H1 (cell line): Measurements from ENCODE around the gene ANGPTL2. TPM values are rescaled to one million over a fixed set of nuclear protein-coding genes. Genes with fewer than 3 reads are reported as not detected.

Source experiments
- CTCF ChIA-PET: fragments of 300-600 bp; sonication (Branson Sonifier 250); formaldehyde crosslinking; loops from one replicate; lab custom pipeline; 2021; ENCODE audit not compliant: partially characterized antibody; lab: Charles Lee
- POLR2A ChIA-PET: fragments of 300-600 bp; sonication (Branson Sonifier 250); formaldehyde crosslinking; loops from one replicate; lab custom pipeline; 2021; ENCODE audit warnings: inconsistent platforms; ENCODE audit not compliant: partially characterized antibody; lab: Charles Lee
- DNase-seq, 2 experiments: peaks; one replicate each; pipeline versions ENCODE4 v3.0.0 to v3.0.0-alpha.2; 2010 to 2022; ENCODE audit warnings: low spot score in 2 of 2, low read depth in 1 of 2, mixed read lengths in 1 of 2
- FAIRE-seq: peaks from 2 replicates; lab custom pipeline; 2011; peaks lifted over from hg19 to GRCh38; lab: Jason Lieb, UNC
- H2AFZ ChIP-seq: 2 replicates; pipeline ENCODE4 v1.8.1; 2012; ENCODE audit warnings: low read length, inconsistent platforms
- H2AK5ac ChIP-seq: 2 replicates; pipeline ENCODE4 v1.6.1; 2013; ENCODE audit warnings: low read depth, low read length
- H2BK120ac ChIP-seq: replicated peaks from 2 replicates; pipeline ENCODE3; 2013; ENCODE audit warnings: low read depth, low read length, inconsistent platforms
- H2BK12ac ChIP-seq: 2 replicates; pipeline ENCODE4 v1.6.1; 2013; ENCODE audit warnings: low read depth, low read length
- H2BK15ac ChIP-seq: 2 replicates; pipeline ENCODE4 v1.6.1; 2013; ENCODE audit warnings: low read length
- H2BK20ac ChIP-seq: 2 replicates; pipeline ENCODE4 v1.6.1; 2013; ENCODE audit warnings: low read length
- H2BK5ac ChIP-seq: 2 replicates; pipeline ENCODE4 v1.6.1; 2013; ENCODE audit warnings: low read depth, low read length
- H3K14ac ChIP-seq: 2 replicates; pipeline ENCODE4 v1.6.1; 2013; ENCODE audit warnings: inconsistent platforms; ENCODE audit not compliant: insufficient read length
- H3K18ac ChIP-seq: 2 replicates; pipeline ENCODE4 v1.6.1; 2013; ENCODE audit warnings: low read length; ENCODE audit errors: extremely low read depth
- H3K23ac ChIP-seq: 2 replicates; pipeline ENCODE4 v1.6.1; 2013; ENCODE audit warnings: inconsistent platforms; ENCODE audit not compliant: insufficient read length
- H3K23me2 ChIP-seq: 2 replicates; pipeline ENCODE4 v1.6.1; 2013; ENCODE audit warnings: low read depth, low read length
- H3K27ac ChIP-seq: 2 replicates; pipeline ENCODE4 v1.6.1; 2011; ENCODE audit warnings: low read depth, low read length, inconsistent platforms
- H3K27me3 ChIP-seq, 4 experiments: replicated peaks in 1 of 4; 1 replicate in 1 of 4; 2 replicates in 3 of 4; pipeline versions ENCODE4 v1.6.1 to v1.8.1; 2011 to 2013; ENCODE audit warnings: low read length in 3 of 4, mild to moderate bottlenecking in 3 of 4, inconsistent platforms in 2 of 4, mixed read lengths in 2 of 4, moderate library complexity in 1 of 4; ENCODE audit not compliant: control insufficient read depth in 3 of 4, insufficient read depth in 3 of 4; ENCODE audit errors: extremely low read depth in 1 of 4
- H3K36me3 ChIP-seq, 4 experiments: 2 replicates each; pipeline versions ENCODE4 v1.6.1 to v1.8.1; 2011 to 2013; ENCODE audit warnings: mild to moderate bottlenecking in 4 of 4, low read length in 3 of 4, moderate library complexity in 2 of 4, control low read depth in 1 of 4, inconsistent platforms in 1 of 4; ENCODE audit not compliant: insufficient read depth in 4 of 4, control insufficient read depth in 2 of 4
- H3K4ac ChIP-seq: replicated peaks from 2 replicates; pipeline ENCODE3; 2013; ENCODE audit warnings: low read length, low read depth, mixed read lengths, inconsistent platforms; ENCODE audit not compliant: insufficient read length
- H3K4me1 ChIP-seq, 4 experiments: replicated peaks in 1 of 4; 1 replicate in 1 of 4; 2 replicates in 3 of 4; pipeline versions ENCODE4 v1.6.1 to v1.8.1; 2011 to 2013; ENCODE audit warnings: low read length in 3 of 4, inconsistent platforms in 2 of 4, mixed read lengths in 1 of 4; ENCODE audit not compliant: insufficient read depth in 4 of 4, control insufficient read depth in 3 of 4
- H3K4me2 ChIP-seq, 2 experiments: 2 replicates each; pipeline versions ENCODE4 v1.6.1 to v1.8.1; 2011 to 2013; ENCODE audit warnings: low read depth in 2 of 2, low read length in 2 of 2, control low read depth in 1 of 2, inconsistent platforms in 1 of 2, mild to moderate bottlenecking in 1 of 2; ENCODE audit not compliant: insufficient read depth in 1 of 2
- H3K4me3 ChIP-seq, 4 experiments: fragments of 200-600, 300-600 bp in 1 of 4; sonication (generic), shearing (Covaris generic), sonication (Bioruptor Twin) in 1 of 4; 2 replicates each; pipeline versions ENCODE4 v1.5.1 to v1.8.1; 2011 to 2016; ENCODE audit warnings: low read length in 4 of 4, low read depth in 3 of 4, control low read depth in 2 of 4, inconsistent platforms in 2 of 4, mild to moderate bottlenecking in 2 of 4, mixed read lengths in 1 of 4, moderate library complexity in 1 of 4; ENCODE audit not compliant: insufficient read depth in 2 of 4; ENCODE audit errors: extremely low read depth in 1 of 4
- H3K56ac ChIP-seq: replicated peaks from 2 replicates; pipeline ENCODE3; 2013; ENCODE audit warnings: low read depth, mild to moderate bottlenecking, mixed read lengths, low read length, inconsistent platforms; ENCODE audit not compliant: insufficient read length
- H3K79me1 ChIP-seq: 2 replicates; pipeline ENCODE4 v1.6.1; 2013; ENCODE audit warnings: low read depth, low read length, control low read depth
- H3K79me2 ChIP-seq, 2 experiments: 2 replicates each; pipeline versions ENCODE4 v1.6.1 to v1.8.1; 2012 to 2013; ENCODE audit warnings: low read length in 2 of 2, mild to moderate bottlenecking in 2 of 2, inconsistent platforms in 1 of 2; ENCODE audit not compliant: insufficient read depth in 2 of 2, control insufficient read depth in 1 of 2
- H3K9ac ChIP-seq, 4 experiments: replicated peaks in 1 of 4; 1 replicate in 1 of 4; 2 replicates in 3 of 4; pipeline versions ENCODE4 v1.6.1 to v1.8.1; 2011 to 2013; ENCODE audit warnings: low read depth in 3 of 4, low read length in 3 of 4, control low read depth in 2 of 4, mild to moderate bottlenecking in 2 of 4, moderate library complexity in 2 of 4, inconsistent platforms in 1 of 4; ENCODE audit errors: extremely low read depth in 1 of 4
- H3K9me3 ChIP-seq, 2 experiments: 2 replicates each; pipeline versions ENCODE4 v1.6.1 to v1.8.1; 2012 to 2013; ENCODE audit warnings: mild to moderate bottlenecking in 2 of 2, moderate library complexity in 2 of 2, control low read depth in 1 of 2, inconsistent platforms in 1 of 2, low read depth in 1 of 2, low read length in 1 of 2, mixed read lengths in 1 of 2; ENCODE audit not compliant: insufficient read depth in 2 of 2
- H4K20me1 ChIP-seq, 2 experiments: replicated peaks in 1 of 2; 2 replicates each; pipeline versions ENCODE3 to v1.8.1; 2011 to 2013; ENCODE audit warnings: inconsistent platforms in 2 of 2, low read length in 2 of 2, mild to moderate bottlenecking in 1 of 2; ENCODE audit not compliant: insufficient read depth in 2 of 2, control insufficient read depth in 1 of 2
- H4K5ac ChIP-seq: 2 replicates; pipeline ENCODE4 v1.6.1; 2013; ENCODE audit warnings: low read length, low read depth, mixed read lengths, inconsistent platforms; ENCODE audit not compliant: insufficient read length
- H4K8ac ChIP-seq: 2 replicates; pipeline ENCODE4 v1.8.0; 2013; ENCODE audit warnings: mild to moderate bottlenecking, moderate library complexity, low read length, inconsistent platforms; ENCODE audit not compliant: insufficient read depth; ENCODE audit errors: extremely low read depth
- H4K91ac ChIP-seq: replicated peaks from 2 replicates; pipeline ENCODE3; 2013; ENCODE audit warnings: low read length, mixed read lengths, inconsistent platforms; ENCODE audit not compliant: insufficient read length
- BACH1 ChIP-seq: IDR thresholded peaks from 2 replicates; pipeline ENCODE4 v1.6.1; 2012; ENCODE audit warnings: low read length, improper control_type of control experiment
- WGBS, 2 experiments: shearing (Covaris generic) in 1 of 2; methylation state at CpG; one replicate each; pipeline versions ENCODE4 v1.1.6 to v1.1.7; 2013 to 2015; ENCODE audit warnings: low lambda C conversion rate in 2 of 2, mixed read lengths in 2 of 2, inconsistent platforms in 1 of 2, low coverage in 1 of 2, missing lambda C conversion rate in 1 of 2; ENCODE audit not compliant: insufficient replicate concordance in 2 of 2, insufficient coverage in 1 of 2, insufficient read length in 1 of 2; ENCODE audit errors: extremely low coverage in 1 of 2, missing lambda C conversion rate in 1 of 2; 5-methylcytosine and 5-hydroxymethylcytosine counted together
- polyA plus RNA-seq, 7 experiments: library from polyadenylated mRNA; depleted of rRNA in 3 of 7; stranded (reverse) in 5 of 7; unstranded in 2 of 7; fragments of >200 nt in 5 of 7; fragments of 200-250 nt in 2 of 7; gene quantifications; 1 replicate in 5 of 7; 2 replicates in 1 of 7; 4 replicates in 1 of 7; pipeline versions ENCODE4 v1.2.1 to v1.2.3, GENCODE V29; 2011 to 2013; ENCODE audit warnings: missing spikeins in 2 of 7, mixed read lengths in 2 of 7
- total RNA-seq: library from RNA; stranded (reverse); fragmentation: NEBNext Ultra II Directional; extraction: Animal tissue kit (Norgen Biotek cat#: 25700); gene quantifications from 2 replicates; pipeline ENCODE4 v1.2.1, GENCODE V29; 2021

ANGPTL2 gene
- total and polyA plus RNA-seq, 2 of the 8 experiments (the other 6 are each of a cell fraction or from before 2014, with no cell fraction given), result 9.0 to 10.6 TPM

GRCh38 chr9:127091526-127091925 lies 30.9 kb downstream of the ANGPTL2 start:
- H3K79me2 ChIP-seq, result no peaks in the 10 kb centered on the region
- no peak overlapping the region for H3K4me2 ChIP-seq
- no peak overlapping the region; the same call in 1 of the 2 replicates for H4K8ac ChIP-seq
- WGBS, 2 experiments, result 86% methylated on average over 13 of the region's 13 CpGs; no CpG with 5 or more reads in 1 of the 2 experiments
- no peak overlapping the region for H2AFZ ChIP-seq
- H3K14ac ChIP-seq, result no peak overlapping the region
- ChIA-PET POLR2A (no interaction called here), CTCF (interaction anchor here (1.0 to 1.3 kb wide), 4 partner anchors 13 to 126 kb away, joined by 3 to 7 read pairs (median 3); no protein-coding TSS in a partner anchor)
- H3K4me1 ChIP-seq, result no peaks in the 10 kb centered on the region
- H3K18ac ChIP-seq, result no peak overlapping the region
- H3K27ac ChIP-seq, result no peak overlapping the region
- no peak overlapping the region for H2BK12ac ChIP-seq
- H3K27me3 ChIP-seq, result no peaks in the 10 kb centered on the region
- no peak overlapping the region for H2BK15ac ChIP-seq
- H3K56ac ChIP-seq, result no peak overlapping the region
- H3K4ac ChIP-seq, result no peak overlapping the region
- H4K5ac ChIP-seq, result no peak overlapping the region
- no peak overlapping the region for H2BK120ac ChIP-seq
- DNase-seq (no peak), FAIRE-seq (no peak)
- H3K23me2 ChIP-seq, result no peaks in the 10 kb centered on the region
- no peak overlapping the region for H3K9ac ChIP-seq
- peaks cover 0 to 2% of the 10 kb centered on the region in 2 experiments for H4K20me1 ChIP-seq
- H4K91ac ChIP-seq, result no peak overlapping the region
- H2AK5ac ChIP-seq, result no peak overlapping the region
- H2BK5ac ChIP-seq, result no peak overlapping the region
- no peaks in the 10 kb centered on the region for H3K9me3 ChIP-seq
- H3K36me3 ChIP-seq, result no peaks in the 10 kb centered on the region
- H2BK20ac ChIP-seq, result no peak overlapping the region
- H3K79me1 ChIP-seq, result no peaks in the 10 kb centered on the region
- no peak overlapping the region for H3K23ac ChIP-seq
- no peak overlapping the region for H3K4me3 ChIP-seq
- no peak for TF ChIP-seq BACH1
